MCF 10A (cell line): ENCODE results near the gene RTN4RL2. TPM values are rescaled to one million over a fixed set of nuclear protein-coding genes. Genes with fewer than 3 reads are reported as not detected.

ENCODE experiments used
- BruUV-seq: library from RNA; stranded (reverse); fragments of 400-500 nt; replicated peaks from 2 replicates; lab custom pipeline; 2021; lab: Mats Ljungman, UMichigan
- CTCF ChIA-PET: fragments of 300-600 bp; sonication (Branson Sonifier 250); formaldehyde crosslinking; extraction: SDS; loops from one replicate; lab custom pipeline; 2021; ENCODE audit warnings: antibody characterized with exemption, inconsistent platforms; lab: Yijun Ruan, JAX
- POLR2A ChIA-PET: fragments of 300-600, 350-650 bp; sonication (Branson Sonifier 250); formaldehyde crosslinking; extraction: SDS; loops from one replicate; lab custom pipeline; 2020; ENCODE audit warnings: antibody characterized with exemption, inconsistent platforms; lab: Yijun Ruan, JAX
- DNase-seq: peaks from one replicate; pipeline ENCODE4 v3.0.0-alpha.2; 2018; ENCODE audit not compliant: unreplicated experiment
- H3K27ac Mint-ChIP-seq: one replicate; pipeline ENCODE4 v1.8.0; 2022; ENCODE audit warnings: mild to moderate bottlenecking, low read depth, mixed read lengths; ENCODE audit not compliant: unreplicated experiment
- H3K27me3 Mint-ChIP-seq: one replicate; pipeline ENCODE4 v1.8.0; 2022; ENCODE audit warnings: mixed read lengths; ENCODE audit not compliant: insufficient read depth, unreplicated experiment
- H3K36me3 Mint-ChIP-seq: one replicate; pipeline ENCODE4 v1.8.0; 2022; ENCODE audit warnings: mild to moderate bottlenecking, moderate library complexity, mixed read lengths; ENCODE audit not compliant: insufficient read depth, unreplicated experiment
- H3K4me1 Mint-ChIP-seq: one replicate; pipeline ENCODE4 v1.8.0; 2022; ENCODE audit warnings: mixed read lengths; ENCODE audit not compliant: insufficient read depth, unreplicated experiment
- H3K4me3 Mint-ChIP-seq: one replicate; pipeline ENCODE4 v1.8.0; 2022; ENCODE audit warnings: mild to moderate bottlenecking, moderate library complexity, mixed read lengths; ENCODE audit not compliant: unreplicated experiment
- H3K9me3 Mint-ChIP-seq: one replicate; pipeline ENCODE4 v1.8.0; 2022; ENCODE audit warnings: mixed read lengths; ENCODE audit not compliant: unreplicated experiment
- intact Hi-C: fragments of 100-400 bp; cut with micrococcal nuclease; formaldehyde crosslinking; loops from 2 replicates; pipeline ENCODE4 v1.14.1; 2022
- total RNA-seq: library from RNA; stranded (reverse); gene quantifications from 2 replicates; pipeline ENCODE4 v1.2.3, GENCODE V29; 2022
- TF ChIP-seq, protein P1 (sequence below): fragments of 200-600 bp; IDR thresholded peaks from one replicate; pipeline ENCODE4 v1.8.0; 2022; ENCODE audit warnings: antibody characterized with exemption, mild to moderate bottlenecking; ENCODE audit not compliant: unreplicated experiment

The RTN4RL2 gene
- total RNA-seq, 1 experiment from 2014 or later = 2.0 TPM

DNA sequence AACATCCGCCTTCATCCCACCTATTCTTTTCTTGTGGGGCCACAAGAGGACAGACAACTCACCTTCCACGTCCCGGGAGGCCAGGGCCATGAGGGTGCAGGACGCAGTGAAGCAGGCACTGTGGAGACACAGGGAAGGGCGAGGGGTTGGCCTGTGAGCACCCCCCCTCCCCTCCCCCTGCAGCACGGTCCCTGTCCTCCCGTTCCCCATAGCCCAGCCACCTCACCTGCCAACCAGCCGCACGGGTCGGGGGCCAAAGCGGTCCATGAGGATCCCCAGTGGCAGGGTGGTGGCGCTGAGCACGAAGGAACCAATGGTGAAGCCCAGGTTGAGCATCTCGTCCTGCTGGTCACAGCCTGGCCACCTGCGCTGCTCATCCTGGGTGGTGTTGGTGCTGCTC is 40.6 kb downstream of the RTN4RL2 start:
- no peaks in the 10 kb centered on the region for H3K9me3 Mint-ChIP-seq
- TF ChIP-seq, protein P1, sequence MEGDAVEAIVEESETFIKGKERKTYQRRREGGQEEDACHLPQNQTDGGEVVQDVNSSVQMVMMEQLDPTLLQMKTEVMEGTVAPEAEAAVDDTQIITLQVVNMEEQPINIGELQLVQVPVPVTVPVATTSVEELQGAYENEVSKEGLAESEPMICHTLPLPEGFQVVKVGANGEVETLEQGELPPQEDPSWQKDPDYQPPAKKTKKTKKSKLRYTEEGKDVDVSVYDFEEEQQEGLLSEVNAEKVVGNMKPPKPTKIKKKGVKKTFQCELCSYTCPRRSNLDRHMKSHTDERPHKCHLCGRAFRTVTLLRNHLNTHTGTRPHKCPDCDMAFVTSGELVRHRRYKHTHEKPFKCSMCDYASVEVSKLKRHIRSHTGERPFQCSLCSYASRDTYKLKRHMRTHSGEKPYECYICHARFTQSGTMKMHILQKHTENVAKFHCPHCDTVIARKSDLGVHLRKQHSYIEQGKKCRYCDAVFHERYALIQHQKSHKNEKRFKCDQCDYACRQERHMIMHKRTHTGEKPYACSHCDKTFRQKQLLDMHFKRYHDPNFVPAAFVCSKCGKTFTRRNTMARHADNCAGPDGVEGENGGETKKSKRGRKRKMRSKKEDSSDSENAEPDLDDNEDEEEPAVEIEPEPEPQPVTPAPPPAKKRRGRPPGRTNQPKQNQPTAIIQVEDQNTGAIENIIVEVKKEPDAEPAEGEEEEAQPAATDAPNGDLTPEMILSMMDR = no peak
- ChIA-PET CTCF (interaction anchor here (0.7 to 2.7 kb wide), 7 partner anchors 7 to 1671 kb away, joined by 3 to 18 read pairs (median 4); partner anchors contain the start of gene DTX4), POLR2A (interaction anchor here (0.5 kb wide), 1 partner anchor 138 kb away, joined by 3 read pairs; no protein-coding TSS in a partner anchor)
- DNase-seq = no peak
- intact Hi-C loops = no loop called here
- no peaks in the 10 kb centered on the region for H3K36me3 Mint-ChIP-seq
- no TSS peak for BruUV-seq
- no peak overlapping the region for H3K27ac Mint-ChIP-seq
- H3K4me3 Mint-ChIP-seq = no peak overlapping the region
- peaks cover 8% of the 10 kb centered on the region for H3K4me1 Mint-ChIP-seq
- H3K27me3 Mint-ChIP-seq = no peaks in the 10 kb centered on the region

DNA sequence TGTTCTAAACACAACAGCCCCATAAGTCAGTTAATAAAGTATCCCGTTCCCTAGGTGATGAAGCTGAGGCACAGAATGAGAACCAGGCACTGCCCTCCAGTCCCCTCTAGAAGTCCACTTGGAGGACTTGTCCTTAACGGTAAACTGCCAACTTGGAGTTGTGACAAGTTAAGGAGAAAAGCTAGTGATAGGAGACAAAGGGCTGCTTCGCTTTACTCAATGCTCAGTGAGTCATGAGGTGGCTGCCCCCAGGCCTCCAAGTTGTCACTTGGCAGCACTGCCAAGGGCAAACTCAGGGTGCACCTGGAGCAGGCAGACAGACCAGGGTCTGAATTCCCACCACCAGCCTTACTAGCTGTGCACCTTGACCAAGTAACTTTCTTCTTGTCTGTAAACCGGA is 41.6 kb downstream of the RTN4RL2 start:
- intact Hi-C loops = no loop called here
- no peak overlapping the region for H3K4me3 Mint-ChIP-seq
- no TSS peak for BruUV-seq
- POLR2A ChIA-PET = interaction anchor here (1.0 to 1.1 kb wide), 2 partner anchors 67 to 74 kb away, joined by 3 to 4 read pairs; no protein-coding TSS in a partner anchor
- H3K27me3 Mint-ChIP-seq = no peaks in the 10 kb centered on the region
- DNase-seq = no peak
- peaks cover 8% of the 10 kb centered on the region for H3K4me1 Mint-ChIP-seq
- H3K27ac Mint-ChIP-seq = no peak overlapping the region
- no peaks in the 10 kb centered on the region for H3K9me3 Mint-ChIP-seq
- TF ChIP-seq, protein P1 = no peak
- CTCF ChIA-PET = interaction anchor here (0.6 to 2.7 kb wide), 6 partner anchors 8 to 406 kb away, joined by 3 to 18 read pairs (median 9); no protein-coding TSS in a partner anchor
- no peaks in the 10 kb centered on the region for H3K36me3 Mint-ChIP-seq

DNA sequence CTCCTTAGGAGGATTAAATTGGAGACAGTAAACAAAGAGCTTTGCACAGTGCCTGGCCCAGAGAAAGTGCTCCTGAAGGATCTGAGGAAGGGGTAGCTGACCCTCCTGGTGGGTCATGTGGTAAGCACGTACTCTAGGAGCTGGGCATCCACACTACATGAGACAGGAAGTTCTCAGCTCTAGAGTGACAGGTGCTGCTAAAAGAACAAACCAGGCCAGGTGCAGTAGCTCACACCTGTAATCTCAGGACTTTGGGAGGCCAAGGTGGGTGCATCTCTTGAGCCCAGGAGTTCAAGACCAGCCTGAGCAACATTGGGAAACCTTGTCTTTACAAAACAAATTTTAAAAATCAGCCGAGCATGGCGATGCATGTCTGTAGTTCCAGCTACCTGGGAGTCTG is 42.0 kb downstream of the RTN4RL2 start:
- DNase-seq = no peak
- intact Hi-C loops = no loop called here
- no peaks in the 10 kb centered on the region for H3K9me3 Mint-ChIP-seq
- ChIA-PET CTCF (interaction anchor here (0.8 to 2.7 kb wide), 6 partner anchors 9 to 143 kb away, joined by 3 to 18 read pairs (median 9); no protein-coding TSS in a partner anchor), POLR2A (interaction anchor here (1.0 to 1.1 kb wide), 2 partner anchors 68 to 75 kb away, joined by 3 to 4 read pairs; no protein-coding TSS in a partner anchor)
- no peaks in the 10 kb centered on the region for H3K27me3 Mint-ChIP-seq
- H3K4me3 Mint-ChIP-seq = no peak overlapping the region
- H3K27ac Mint-ChIP-seq = no peak overlapping the region
- TF ChIP-seq, protein P1 = no peak
- no TSS peak for BruUV-seq
- peaks cover 8% of the 10 kb centered on the region for H3K4me1 Mint-ChIP-seq
- no peaks in the 10 kb centered on the region for H3K36me3 Mint-ChIP-seq

DNA sequence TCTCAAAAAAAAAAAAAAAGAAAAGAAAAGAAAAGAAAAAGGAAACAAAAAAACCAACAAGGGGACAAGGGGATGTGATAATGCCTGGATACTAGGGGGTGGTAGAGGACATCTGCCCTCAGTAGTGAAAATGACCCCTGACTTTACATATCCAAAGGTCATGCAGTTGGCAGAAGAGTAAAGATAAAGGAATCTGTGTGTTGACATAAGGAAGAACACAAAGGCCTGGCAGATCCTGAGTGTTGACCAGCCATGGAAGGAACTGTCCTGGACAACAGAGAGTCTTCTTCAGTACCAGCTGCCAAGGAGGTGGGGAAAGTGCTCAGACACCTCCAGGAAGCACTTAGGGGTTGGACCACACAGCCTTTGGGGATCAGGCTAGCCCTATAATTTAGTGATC is 42.5 kb downstream of the RTN4RL2 start:
- H3K36me3 Mint-ChIP-seq = no peaks in the 10 kb centered on the region
- no peak overlapping the region for H3K27ac Mint-ChIP-seq
- no peak overlapping the region for H3K4me3 Mint-ChIP-seq
- no TSS peak for BruUV-seq
- no peak for DNase-seq
- no peaks in the 10 kb centered on the region for H3K27me3 Mint-ChIP-seq
- H3K9me3 Mint-ChIP-seq = no peaks in the 10 kb centered on the region
- POLR2A ChIA-PET = no interaction called here
- CTCF ChIA-PET = interaction anchor here (0.6 to 2.7 kb wide), 7 partner anchors 9 to 154 kb away, joined by 3 to 18 read pairs (median 6); no protein-coding TSS in a partner anchor
- intact Hi-C loops = no loop called here
- TF ChIP-seq, protein P1 = no peak
- H3K4me1 Mint-ChIP-seq = peaks cover 8% of the 10 kb centered on the region
